GM19452 (cell line): Measurements from ENCODE around the gene AOPEP.

Experiments used
- ATAC-seq: cut with Tn5 transposase; IDR thresholded peaks from one replicate; pipeline ENCODE4 v1.9.1; 2021; ENCODE audit not compliant: unreplicated experiment

The AOPEP gene

GRCh38 chr9:94717761-94718160 is 8.7 kb upstream of the AOPEP start:
- ATAC-seq = no peak

- no peak for ATAC-seq
Observed at GRCh38 chr9:94718936-94719335, 7.6 kb upstream of the AOPEP start.

DNA sequence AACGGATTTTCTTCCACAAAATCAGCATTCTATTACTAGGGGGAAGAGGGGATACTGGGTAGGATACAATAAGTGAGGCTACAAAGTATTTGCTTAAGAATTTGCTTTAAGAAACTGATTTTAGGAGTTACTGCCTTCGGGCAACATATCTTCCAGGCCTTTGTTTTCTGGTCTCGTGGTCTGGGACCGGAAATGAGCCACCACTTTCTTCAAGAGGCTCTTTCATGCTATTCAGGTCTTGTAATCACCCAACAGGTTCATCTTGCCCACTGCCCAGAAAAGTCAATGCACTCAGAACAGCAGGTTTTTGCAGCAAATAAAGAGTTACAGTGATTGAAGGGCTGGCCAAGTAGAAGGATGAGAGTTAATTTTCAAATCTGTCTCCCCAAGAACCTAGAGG is 6.6 kb upstream of the AOPEP start:
- no peak for ATAC-seq

DNA sequence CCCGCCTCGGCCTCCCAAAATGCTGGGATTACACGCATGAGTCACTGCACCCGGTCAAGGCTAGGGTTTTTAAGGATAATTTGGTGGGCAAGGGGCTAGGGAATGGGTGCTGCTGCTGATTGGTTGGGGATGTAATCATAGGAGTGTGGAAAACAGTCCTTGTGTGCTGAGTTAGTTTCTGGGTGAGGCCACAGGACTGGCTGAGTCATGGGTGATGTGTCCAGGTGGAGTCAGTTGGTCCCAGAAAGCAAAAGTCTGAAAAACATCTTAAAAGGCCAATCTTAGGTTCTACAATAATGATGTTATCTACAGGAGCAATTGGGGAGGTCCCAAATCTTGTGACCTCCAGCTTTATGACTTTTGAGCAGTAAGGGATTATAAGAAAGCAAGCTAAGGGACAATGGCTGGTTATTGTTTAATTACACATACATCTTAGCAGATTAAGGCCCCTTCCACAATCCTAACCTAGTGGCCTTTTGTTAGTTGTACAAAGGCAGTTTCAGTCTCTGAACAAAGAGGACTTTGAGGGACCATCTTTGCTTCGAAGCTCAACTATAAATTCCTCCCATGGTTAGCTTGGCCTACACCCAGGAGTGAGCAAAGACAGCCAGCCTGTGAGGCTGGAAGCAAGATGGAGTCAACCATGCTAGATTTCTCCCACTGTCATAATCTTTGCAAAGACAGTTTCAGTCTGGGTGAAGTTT is 5.5 kb upstream of the AOPEP start:
- no peak for ATAC-seq

- no peak for ATAC-seq
Observed at GRCh38 chr9:94721754-94722153, 4.7 kb upstream of the AOPEP start.

- ATAC-seq = no peak
Observed at GRCh38 chr9:94725293-94725692, 1.2 kb upstream of the AOPEP start.

DNA sequence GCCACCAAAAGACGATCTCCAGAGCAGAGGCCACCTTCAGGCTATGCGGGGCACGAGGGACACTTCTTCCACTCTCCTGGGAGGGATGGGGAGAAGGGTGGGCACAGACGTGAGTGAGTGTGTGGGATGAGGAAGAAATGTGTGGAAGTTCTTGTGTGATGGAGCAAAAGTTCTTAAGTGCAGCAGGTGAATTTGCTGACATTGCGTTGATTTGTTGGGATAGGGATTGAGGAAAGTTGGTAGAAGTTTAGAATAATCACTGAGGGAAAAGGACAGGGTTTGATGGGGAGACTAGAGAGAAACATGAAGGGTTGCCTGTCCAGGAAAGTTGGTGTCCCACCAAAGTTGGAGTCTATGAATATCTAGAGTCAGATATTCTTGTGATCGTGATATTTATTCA is 2.2 kb downstream of the AOPEP start:
- ATAC-seq = no peak

DNA sequence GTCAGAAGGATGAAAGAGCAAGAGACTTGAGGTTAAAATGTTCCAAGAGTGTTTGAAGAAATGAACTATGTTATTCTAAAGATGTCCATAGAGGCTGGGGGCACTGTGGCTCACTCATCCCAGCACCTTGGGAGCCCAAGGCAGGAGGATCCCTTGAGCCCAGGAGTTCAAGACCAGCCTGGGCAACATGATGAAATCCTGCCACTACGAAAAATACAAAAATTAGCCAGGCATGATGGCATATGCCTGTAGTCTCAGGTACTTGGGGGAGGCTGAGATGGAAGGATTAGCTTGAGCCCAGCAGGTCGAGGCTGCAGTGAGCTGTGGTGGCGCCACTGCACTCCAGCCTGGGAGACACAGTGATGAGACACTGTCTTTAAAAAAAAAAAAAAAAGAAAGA is 2.7 kb downstream of the AOPEP start:
- no peak for ATAC-seq

DNA sequence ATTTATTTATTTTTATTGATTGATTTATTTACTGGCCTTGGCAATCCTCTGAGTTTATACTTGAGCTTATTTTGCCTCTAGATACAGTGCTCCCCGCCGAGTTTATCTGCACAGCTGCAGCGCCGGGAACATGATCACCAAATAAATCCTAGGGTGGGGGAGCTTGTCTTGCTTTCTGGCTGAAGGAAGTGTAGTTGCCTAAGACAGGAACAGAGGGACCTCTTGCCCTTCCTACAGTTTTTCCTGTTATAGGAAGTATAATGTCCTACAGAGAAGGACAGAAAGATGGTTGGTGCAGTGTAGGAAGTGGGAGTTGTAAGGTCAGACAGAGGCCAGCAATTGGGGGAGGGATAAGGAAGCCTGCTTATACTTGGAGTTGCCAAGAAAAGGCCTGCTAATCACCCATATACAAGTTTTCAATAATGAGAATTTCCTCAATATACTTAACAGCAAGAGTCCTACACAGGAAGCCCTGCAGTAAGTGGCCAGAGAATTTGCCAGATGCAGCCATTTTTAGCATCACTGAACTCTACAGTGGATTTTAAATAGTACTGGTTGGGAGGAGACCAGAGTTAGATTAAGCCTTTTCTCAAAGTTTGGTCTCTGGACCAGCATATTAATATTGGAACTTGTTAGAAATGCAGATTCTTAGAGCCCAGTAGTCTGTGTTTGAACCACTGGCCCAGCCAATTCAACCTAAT is 7.7 kb downstream of the AOPEP start:
- ATAC-seq = no peak

GRCh38 chr9:94736759-94737158 is 10.3 kb downstream of the AOPEP start:
- no peak for ATAC-seq

GRCh38 chr9:94740145-94740840 is 13.8 kb downstream of the AOPEP start:
- no peak for ATAC-seq

DNA sequence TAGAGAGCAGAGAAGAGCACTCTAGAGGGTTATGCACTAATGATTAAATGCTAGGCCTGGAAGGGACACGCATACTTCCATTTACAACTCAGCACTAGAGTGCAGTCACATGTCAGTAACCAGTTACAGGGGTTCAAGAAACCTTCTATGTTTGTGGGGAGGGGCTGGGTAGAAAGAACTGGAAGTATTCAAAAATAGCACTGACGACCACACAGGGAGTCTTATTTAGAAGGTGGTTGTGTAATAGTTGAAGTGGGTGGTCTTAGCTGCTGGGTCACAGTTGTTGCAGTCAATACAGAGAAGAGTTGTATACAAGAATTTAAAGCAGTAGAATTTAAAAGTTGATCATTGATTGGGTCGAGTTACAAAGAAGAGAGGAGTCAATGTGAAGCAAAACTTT is 15.4 kb downstream of the AOPEP start:
- ATAC-seq = no peak

DNA sequence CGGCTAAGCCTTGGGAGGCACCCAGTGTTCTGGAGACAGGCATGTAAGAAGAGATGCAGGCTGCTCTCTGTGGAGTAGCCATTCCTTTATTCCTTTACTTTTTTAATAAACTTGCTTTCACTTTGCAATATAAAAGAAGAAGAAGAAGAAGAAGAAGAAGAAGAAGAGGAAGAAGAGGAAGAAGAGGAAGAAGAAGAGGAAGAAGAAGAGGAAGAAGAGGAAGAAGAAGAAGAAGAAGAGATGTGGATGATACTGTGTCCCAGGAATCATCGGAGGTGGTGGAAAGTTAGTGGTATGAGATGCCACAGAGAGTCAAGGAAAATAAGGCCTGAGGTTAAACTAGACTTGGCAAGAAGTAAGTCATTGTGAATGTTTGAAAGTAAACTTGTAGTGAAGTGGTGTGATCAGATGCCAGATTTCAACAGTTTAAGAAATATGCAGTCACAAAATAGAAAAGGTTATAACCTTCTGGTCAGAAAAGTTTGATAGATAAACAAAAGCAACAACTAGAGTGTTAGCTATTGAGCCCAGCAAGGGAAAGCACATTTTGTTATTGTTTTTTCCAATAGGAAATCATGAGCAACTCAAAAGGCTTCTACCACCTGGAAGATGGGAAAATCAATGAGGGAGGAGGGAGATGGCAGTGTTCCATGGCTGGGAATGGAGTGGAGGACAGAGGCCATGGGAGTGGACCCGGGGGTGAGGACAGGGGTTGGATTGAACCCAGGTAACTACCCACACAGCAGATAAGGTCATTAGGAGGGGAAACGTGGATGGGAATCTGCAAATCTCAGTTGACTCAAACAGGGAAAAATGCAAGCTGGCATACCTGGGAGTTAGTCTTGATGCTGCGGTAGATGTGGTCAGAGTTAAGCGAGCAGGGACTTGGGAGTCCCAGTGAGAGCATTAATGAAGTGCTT is 16.8 kb downstream of the AOPEP start:
- ATAC-seq = no peak

DNA sequence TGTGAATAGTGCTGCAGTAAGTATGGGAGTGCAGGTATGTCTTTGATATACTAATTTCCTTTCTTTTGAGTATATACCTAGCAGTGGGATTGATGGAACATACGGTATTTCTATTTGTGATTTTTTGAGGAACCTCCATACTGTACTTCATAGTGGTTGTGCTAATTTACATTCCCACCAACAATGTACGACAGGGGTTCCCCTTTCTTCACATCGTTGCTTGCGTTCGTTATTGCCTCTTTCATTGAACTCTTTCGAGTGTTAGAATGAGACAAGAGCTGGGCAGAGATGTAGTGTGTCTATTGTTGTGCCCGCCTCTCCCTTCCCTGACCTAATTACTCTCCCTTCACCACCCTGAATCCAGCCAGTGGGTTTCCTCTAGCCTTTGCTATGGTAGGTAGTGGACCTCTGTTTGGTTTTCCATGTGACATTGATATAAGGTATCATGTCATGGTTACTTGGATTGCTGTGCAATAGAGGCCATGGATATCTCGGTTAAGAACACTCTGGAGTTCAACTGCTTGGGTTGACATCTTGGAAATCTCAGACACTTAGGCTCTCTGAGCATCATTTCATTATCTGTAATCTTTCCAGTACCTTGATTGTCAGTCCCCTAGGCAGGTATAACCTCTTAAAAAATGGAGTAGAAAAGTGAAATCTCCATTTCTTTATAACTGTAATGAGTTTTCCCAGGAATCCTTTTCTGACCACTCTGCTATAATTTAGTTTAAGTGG is 19.5 kb downstream of the AOPEP start:
- no peak for ATAC-seq

GRCh38 chr9:94746541-94747370 is 20.3 kb downstream of the AOPEP start:
- ATAC-seq = no peak

DNA sequence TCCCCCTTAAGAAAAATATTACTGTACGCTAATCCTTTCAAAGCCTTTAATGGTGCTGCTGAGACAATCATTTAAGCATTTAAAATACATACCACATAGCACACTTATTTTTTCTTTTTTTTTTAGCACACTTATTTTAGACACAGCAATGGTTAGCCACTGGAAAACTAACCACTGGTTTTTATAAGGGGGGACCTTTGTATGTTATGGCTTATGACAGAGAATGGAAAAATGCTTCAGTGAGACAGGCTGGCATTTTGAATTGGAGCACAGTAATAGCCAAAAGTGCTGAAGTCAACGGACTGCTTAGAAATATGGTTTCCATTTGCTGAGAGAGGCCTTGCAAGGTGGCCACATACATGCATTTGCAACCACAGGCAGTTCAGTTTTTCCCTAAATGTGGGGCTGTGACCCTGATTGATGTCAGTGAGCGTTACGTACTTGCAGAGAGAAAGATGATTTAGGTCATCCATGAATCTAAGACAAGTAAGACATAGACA is 28.5 kb downstream of the AOPEP start:
- ATAC-seq = no peak

- no peak for ATAC-seq
Observed at GRCh38 chr9:94757158-94757557, 30.7 kb downstream of the AOPEP start.

GRCh38 chr9:94758031-94758430 is 31.5 kb downstream of the AOPEP start:
- ATAC-seq = no peak

GRCh38 chr9:94758880-94759279 is 32.4 kb downstream of the AOPEP start:
- no peak for ATAC-seq
